ENCODE data around the gene TAP2. TPM values are rescaled to one million over a fixed set of nuclear protein-coding genes. Genes with fewer than 3 reads are reported as not detected.

Gene TAP2
- total and polyA plus RNA-seq, 10 of the 15 experiments (the other 5 are each of a cell fraction or from before 2014, with no cell fraction given): 5.3 to 77.2 (median 35.3) TPM

GRCh38 chr6:32815996-32816395 is 22.5 kb downstream of the TAP2 start:
- in situ Hi-C loops (cut with MboI) (no loop called here), intact Hi-C loops (cut with micrococcal nuclease; ENCODE audit: unreplicated experiment) (no loop called here)
- H3K27me3 ChIP-seq (replicated peaks in 1 of 2; ENCODE audit: control insufficient read depth in 2 of 2, insufficient read depth in 2 of 2, low read length in 1 of 2): no peaks in the 10 kb centered on the region
- ChIA-PET CTCF (interaction anchor here (0.6 kb wide), 1 partner anchor 52 kb away, joined by 3 read pairs; no protein-coding TSS in a partner anchor), POLR2A (interaction anchor here (3.0 kb wide), 1 partner anchor 29 kb away, joined by 10 read pairs; no protein-coding TSS in a partner anchor), SMC1A (ENCODE audit: uncharacterized antibody, unreplicated experiment) (interaction anchor here (1.6 kb wide), 1 partner anchor 22 kb away, joined by 3 read pairs; no protein-coding TSS in a partner anchor), RAD21 (ENCODE audit: unreplicated experiment) (interaction anchor here (1.8 kb wide), 1 partner anchor 38 kb away, joined by 4 read pairs; the partner anchor contains the start of gene PSMB9)
- H2AFZ ChIP-seq (ENCODE audit: control insufficient read depth, low read depth, low read length): no peak overlapping the region; the same call in 1 of the 2 replicates
- H3K4me3 ChIP-seq: peak overlapping the region; percentile 73
- peaks cover 22% of the 10 kb centered on the region for H3K79me2 ChIP-seq (ENCODE audit: control insufficient read depth, insufficient read depth, low read length)
- H3K9ac ChIP-seq (ENCODE audit: control insufficient read depth, insufficient read depth, low read length): peak overlapping the region; percentile 89
- peak overlapping the region; percentile 98 for H3K27ac ChIP-seq (ENCODE audit: control insufficient read depth, insufficient read depth)
- peaks cover 1 to 9% of the 10 kb centered on the region in 2 experiments; a peak in 3 of 4 replicates for H3K36me3 ChIP-seq (ENCODE audit: control insufficient read depth in 2 of 2, insufficient read depth in 2 of 2, low read length in 1 of 2)
- 0% methylated on average over 2 of the region's 2 CpGs for WGBS (ENCODE audit: insufficient coverage, insufficient replicate concordance, low lambda C conversion rate, missing lambda C conversion rate)
- FAIRE-seq (peak; percentile 65), ATAC-seq (peak; percentile 87), DNase-seq (ENCODE audit: low read depth, low spot score) (peak; percentile 61)
- peaks cover 31% of the 10 kb centered on the region for H3K4me1 ChIP-seq (ENCODE audit: control insufficient read depth, insufficient read depth, low read length)
- H4K20me1 ChIP-seq (ENCODE audit: control insufficient read depth, insufficient read depth): no peaks in the 10 kb centered on the region
- H3K4me2 ChIP-seq (ENCODE audit: control insufficient read depth, insufficient read depth): peak overlapping the region; percentile 98
- no peaks in the 10 kb centered on the region for H3K9me3 ChIP-seq (replicated peaks; ENCODE audit: control insufficient read depth, insufficient read depth, low read length)
- BruUV-seq (replicated peaks): TSS peak; percentile 57
- TF ChIP-seq IRF3 (IDR thresholded peaks at IDR 0.05) (no peak), SIX5 (IDR thresholded peaks at IDR 0.05; ENCODE audit: low read depth, low read length, severe bottlenecking) (no peak), SRF (IDR thresholded peaks at IDR 0.05; ENCODE audit: low read depth in 2 of 2, low read length in 2 of 2) (no peak), SMARCA5 (IDR thresholded peaks at IDR 0.05) (no peak), RFX5 (IDR thresholded peaks at IDR 0.05; ENCODE audit: low read depth, low read length) (0 out of 2 replicates have a peak, but pooled peaks have one; percentile 47), MEF2A (IDR thresholded peaks at IDR 0.05; ENCODE audit: insufficient read depth, low read depth, low read length) (0 out of 2 replicates have a peak, but pooled peaks have one; percentile 38), ZNF274 (IDR thresholded peaks at IDR 0.05; ENCODE audit: insufficient read depth, insufficient read length) (no peak), BMI1 (IDR thresholded peaks at IDR 0.05; ENCODE audit: borderline replicate concordance) (0 out of 2 replicates have a peak, but pooled peaks have one; percentile 5), SUPT20H (IDR thresholded peaks at IDR 0.05; ENCODE audit: borderline replicate concordance, control insufficient read depth, low read depth, low read length) (no peak), HDAC2 (IDR thresholded peaks at IDR 0.05) (no peak), NFIC (IDR thresholded peaks at IDR 0.05; ENCODE audit: low read depth, low read length) (0 out of 2 replicates have a peak, but pooled peaks have one; percentile 20), IKZF2 (IDR thresholded peaks at IDR 0.05) (peak; percentile 9 to 46; a peak in 1 of 4 replicates), ZNF384 (IDR thresholded peaks at IDR 0.05; ENCODE audit: borderline replicate concordance, low read depth, low read length) (peak; percentile 44; the same call in 1 of the 2 replicates), CREM (IDR thresholded peaks at IDR 0.05; ENCODE audit: low read depth) (peak; percentile 16; the same call in 1 of the 2 replicates), ATF7 (IDR thresholded peaks at IDR 0.05; ENCODE audit: low read depth) (peak; percentile 67; the same call in 1 of the 2 replicates), KAT2A (conservative IDR thresholded peaks at IDR 0.05; ENCODE audit: control insufficient read depth, low read depth, low read length) (no peak), POLR2AphosphoS5 (IDR thresholded peaks at IDR 0.05; ENCODE audit: low read length) (no peak; the same call in 1 of the 2 replicates), ZBTB40 (IDR thresholded peaks at IDR 0.05; ENCODE audit: borderline replicate concordance) (no peak)
- TF ChIP-seq, protein P1, sequence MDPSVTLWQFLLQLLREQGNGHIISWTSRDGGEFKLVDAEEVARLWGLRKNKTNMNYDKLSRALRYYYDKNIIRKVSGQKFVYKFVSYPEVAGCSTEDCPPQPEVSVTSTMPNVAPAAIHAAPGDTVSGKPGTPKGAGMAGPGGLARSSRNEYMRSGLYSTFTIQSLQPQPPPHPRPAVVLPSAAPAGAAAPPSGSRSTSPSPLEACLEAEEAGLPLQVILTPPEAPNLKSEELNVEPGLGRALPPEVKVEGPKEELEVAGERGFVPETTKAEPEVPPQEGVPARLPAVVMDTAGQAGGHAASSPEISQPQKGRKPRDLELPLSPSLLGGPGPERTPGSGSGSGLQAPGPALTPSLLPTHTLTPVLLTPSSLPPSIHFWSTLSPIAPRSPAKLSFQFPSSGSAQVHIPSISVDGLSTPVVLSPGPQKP (IDR thresholded peaks at IDR 0.05; ENCODE audit: low read depth, low read length): no peak

Measured in GM12878 (cell line).